Endothelial cell of umbilical vein (primary cell): ENCODE measurements around the gene STH. TPM values are rescaled to one million over a fixed set of nuclear protein-coding genes. Genes with fewer than 3 reads are reported as not detected.

Experiments
- BruUV-seq: library from RNA; stranded (reverse); fragments of 400-500 nt; replicated peaks from 2 replicates; lab custom pipeline; 2021; lab: Mats Ljungman, UMichigan
- CTCF ChIA-PET: fragments of 300-600, 350-600 bp; sonication (Branson Sonifier 250); formaldehyde crosslinking; loops from one replicate; lab custom pipeline; 2021; ENCODE audit warnings: antibody characterized with exemption, inconsistent platforms; lab: Charles Lee
- POLR2A ChIA-PET: fragments of 300-600, 350-600 bp; sonication (Branson Sonifier 250); formaldehyde crosslinking; loops from one replicate; lab custom pipeline; 2021; ENCODE audit warnings: antibody characterized with exemption, inconsistent platforms; lab: Charles Lee
- DNase-seq: peaks from one replicate; pipeline ENCODE4 v3.0.0-alpha.2; 2011; ENCODE audit warnings: low read depth, low spot score
- FAIRE-seq: peaks from 2 replicates; lab custom pipeline; 2011; peaks lifted over from hg19 to GRCh38; lab: Jason Lieb, UNC
- H2AFZ ChIP-seq: 2 replicates; pipeline ENCODE4 v1.6.0; 2012; ENCODE audit warnings: low read depth, low read length, control low read depth, inconsistent platforms
- H3K27ac ChIP-seq: 2 replicates; pipeline ENCODE4 v1.5.1; 2011; ENCODE audit warnings: low read depth, mild to moderate bottlenecking, control low read depth, low read length, moderate library complexity; ENCODE audit not compliant: insufficient read depth
- H3K27me3 ChIP-seq, 2 experiments: 2 replicates each; pipeline versions ENCODE4 v1.6.0 to v1.6.1; 2011; ENCODE audit warnings: low read length in 2 of 2, mixed read lengths in 1 of 2; ENCODE audit not compliant: control insufficient read depth in 2 of 2, insufficient read depth in 2 of 2
- H3K36me3 ChIP-seq, 2 experiments: 2 replicates in 1 of 2; 3 replicates in 1 of 2; pipeline ENCODE4 v1.5.1; 2011; ENCODE audit warnings: low read length in 2 of 2, mild to moderate bottlenecking in 1 of 2, moderate library complexity in 1 of 2; ENCODE audit not compliant: control insufficient read depth in 2 of 2, insufficient read depth in 2 of 2; ENCODE audit errors: extremely low read depth in 1 of 2
- H3K4me1 ChIP-seq: 3 replicates; pipeline ENCODE4 v1.5.1; 2011; ENCODE audit warnings: mild to moderate bottlenecking, low read length; ENCODE audit not compliant: control insufficient read depth, insufficient read depth; ENCODE audit errors: extremely low read depth
- H3K4me2 ChIP-seq: 2 replicates; pipeline ENCODE4 v1.6.1; 2011; ENCODE audit warnings: low read length, control low read depth, mixed read lengths; ENCODE audit not compliant: insufficient read depth
- H3K4me3 ChIP-seq, 3 experiments: fragments of 200-600 bp in 1 of 3; sonication (generic), shearing (Covaris generic) in 1 of 3; replicated peaks in 1 of 3; 2 replicates each; pipeline ENCODE4 v1.5.1; 2011 to 2016; ENCODE audit warnings: control low read depth in 3 of 3, low read length in 3 of 3, mild to moderate bottlenecking in 2 of 3, inconsistent platforms in 1 of 3, low read depth in 1 of 3, moderate library complexity in 1 of 3; ENCODE audit not compliant: insufficient read depth in 1 of 3
- H3K79me2 ChIP-seq: 2 replicates; pipeline ENCODE4 v1.6.0; 2012; ENCODE audit warnings: low read length, inconsistent platforms; ENCODE audit not compliant: control insufficient read depth, insufficient read depth
- H3K9ac ChIP-seq: replicated peaks from 2 replicates; pipeline ENCODE3; 2011; ENCODE audit warnings: low read length, control low read depth; ENCODE audit not compliant: insufficient read depth; ENCODE audit errors: extremely low read depth
- H3K9me1 ChIP-seq: replicated peaks from 3 replicates; pipeline ENCODE4 v1.6.0; 2011; ENCODE audit warnings: mild to moderate bottlenecking, low read length; ENCODE audit not compliant: control insufficient read depth, insufficient read depth; ENCODE audit errors: extremely low read depth
- H3K9me3 ChIP-seq: replicated peaks from 2 replicates; pipeline ENCODE4 v1.5.1; 2012; ENCODE audit warnings: low read length, inconsistent platforms; ENCODE audit not compliant: control insufficient read depth, insufficient read depth
- H4K20me1 ChIP-seq: replicated peaks from 2 replicates; pipeline ENCODE3; 2011; ENCODE audit warnings: mild to moderate bottlenecking, low read length; ENCODE audit not compliant: control insufficient read depth, insufficient read depth; ENCODE audit errors: extremely low read depth
- CTCF ChIP-seq, 2 donors: IDR thresholded peaks; 1 replicate in 1 of 2; 2 replicates in 1 of 2; pipeline ENCODE4 v1.5.1; 2011; ENCODE audit warnings: low read length in 2 of 2, mild to moderate bottlenecking in 2 of 2, moderate library complexity in 2 of 2, control low read depth in 1 of 2, inconsistent platforms in 1 of 2, low read depth in 1 of 2; ENCODE audit not compliant: insufficient read depth in 1 of 2; ENCODE audit errors: extremely low read depth in 1 of 2
- EZH2 ChIP-seq: IDR thresholded peaks from 2 replicates; pipeline ENCODE4 v1.6.1; 2012; ENCODE audit warnings: borderline replicate concordance, low read depth, mild to moderate bottlenecking, moderate library complexity, low read length, inconsistent platforms; ENCODE audit not compliant: severe bottlenecking
- FOS ChIP-seq: IDR thresholded peaks from 2 replicates; pipeline ENCODE4 v1.6.1; 2011; ENCODE audit warnings: mild to moderate bottlenecking, low read length, moderate library complexity, borderline replicate concordance; ENCODE audit not compliant: insufficient read depth
- GATA2 ChIP-seq: IDR thresholded peaks from 2 replicates; pipeline ENCODE4 v1.7.0; 2011; ENCODE audit warnings: low read depth, mild to moderate bottlenecking, moderate library complexity, mixed read lengths, low read length; ENCODE audit not compliant: insufficient read length, insufficient read depth
- JUN ChIP-seq: IDR thresholded peaks from 2 replicates; pipeline ENCODE4 v1.6.1; 2011; ENCODE audit warnings: borderline replicate concordance, low read depth; ENCODE audit not compliant: insufficient read length, insufficient read depth
- MAX ChIP-seq: IDR thresholded peaks from 2 replicates; pipeline ENCODE4 v1.6.1; 2011; ENCODE audit not compliant: insufficient read depth, insufficient read length
- MYC ChIP-seq: IDR thresholded peaks from one replicate; pipeline ENCODE4 v1.6.1; 2011; ENCODE audit warnings: mild to moderate bottlenecking, low read depth, low read length
- POLR2A ChIP-seq: IDR thresholded peaks from 2 replicates; pipeline ENCODE4 v1.6.1; 2012; ENCODE audit warnings: low read depth, mild to moderate bottlenecking, control low read depth, low read length
- POLR2AphosphoS5 ChIP-seq: IDR thresholded peaks from 2 replicates; pipeline ENCODE4 v1.6.1; 2012; ENCODE audit warnings: low read depth, mild to moderate bottlenecking, control low read depth, low read length, moderate library complexity; ENCODE audit not compliant: insufficient read depth
- dilution Hi-C: fragments of 300-500 bp; cut with MboI; formaldehyde crosslinking; loops from one replicate; pipeline ENCODE4 v1.15.0; 2019; ENCODE audit warnings: low sequenced_read_pairs; ENCODE audit not compliant: extremely low pct_ligation_motif_present
- intact Hi-C: fragments of 100-400 bp; cut with micrococcal nuclease; formaldehyde crosslinking; loops from one replicate; pipeline ENCODE4 v1.10.0; 2022
- polyA plus RNA-seq, 4 experiments: library from polyadenylated mRNA; depleted of rRNA in 3 of 4; stranded (reverse) in 3 of 4; unstranded in 1 of 4; fragments of >200 nt; gene quantifications; 2 replicates each; pipeline versions ENCODE4 v1.2.1 to v1.2.3, GENCODE V29; 2011 to 2012; ENCODE audit warnings: missing spikeins in 1 of 4
- total RNA-seq: library from RNA; stranded (reverse); gene quantifications from 2 replicates; pipeline ENCODE4 v1.2.3, GENCODE V29; 2021

Gene STH
- total and polyA plus RNA-seq, 2 donors (not counting 3 experiments of a cell fraction or from before 2014, with no cell fraction given), result not detected

GRCh38 chr17:45951941-45952340 lies 47.1 kb upstream of the STH start:
- Histone ChIP-seq H3K9me1 (no peaks in the 10 kb centered on the region), H3K4me2 (no peak overlapping the region), H3K79me2 (no peaks in the 10 kb centered on the region), H3K36me3 (no peaks in the 10 kb centered on the region), H3K4me1 (peaks cover 4% of the 10 kb centered on the region), H3K9ac (no peak overlapping the region), H3K9me3 (no peaks in the 10 kb centered on the region), H3K27ac (no peak overlapping the region), H2AFZ (no peak overlapping the region), H3K4me3 (no peak overlapping the region), H3K27me3 (peaks cover 14 to 17% of the 10 kb centered on the region in 2 experiments), H4K20me1 (no peaks in the 10 kb centered on the region)
- ChIA-PET POLR2A (no interaction called here), CTCF (no interaction called here)
- no TSS peak for BruUV-seq
- DNase-seq (peak; percentile 23), FAIRE-seq (no peak)
- dilution Hi-C loops (no loop called here), intact Hi-C loops (no loop called here)
- no peak for TF ChIP-seq EZH2
- TF ChIP-seq CTCF (IDR thresholded peaks at IDR 0.05; ENCODE audit: extremely low read depth in 1 of 2, insufficient read depth in 1 of 2, low read depth in 1 of 2, low read length in 2 of 2), result no peak
- no peak for TF ChIP-seq MAX
- TF ChIP-seq MYC, result no peak
- TF ChIP-seq POLR2A, result no peak
- no peak for TF ChIP-seq FOS
- no peak for TF ChIP-seq GATA2
- no peak for TF ChIP-seq JUN
- TF ChIP-seq POLR2AphosphoS5, result no peak
